Measurements from ENCODE around the gene SLC41A3.

The SLC41A3 gene

GRCh38 chr3:126052196-126053058 is 31.5 kb downstream of the SLC41A3 start:
- DNase-seq: no peak

DNA sequence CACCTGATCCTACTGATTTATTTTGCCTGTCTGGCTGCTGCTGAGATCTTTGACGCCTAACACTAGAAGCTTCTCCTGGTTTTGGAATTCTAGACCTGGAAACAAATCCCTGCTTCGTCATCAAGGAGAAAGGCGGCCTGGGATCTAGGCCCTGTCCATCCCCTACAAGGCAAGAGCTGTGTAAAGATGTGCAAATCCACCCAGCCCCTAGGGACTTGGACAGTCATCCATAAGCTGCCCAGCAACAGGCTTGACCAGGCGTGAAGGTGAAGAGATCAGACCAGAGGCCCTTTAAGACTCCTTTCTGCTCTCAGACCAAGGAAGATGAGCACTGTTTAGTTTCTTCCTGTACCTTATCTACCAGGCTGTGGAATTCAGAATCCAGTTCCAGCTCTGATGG is 32.2 kb downstream of the SLC41A3 start:
- DNase-seq: no peak

- no peak for DNase-seq
Observed at GRCh38 chr3:126051234-126051633, 32.7 kb downstream of the SLC41A3 start.

GRCh38 chr3:126050626-126051025 is 33.3 kb downstream of the SLC41A3 start:
- DNase-seq: no peak

GRCh38 chr3:126050050-126050392 is 33.9 kb downstream of the SLC41A3 start:
- DNase-seq: no peak

GRCh38 chr3:126049289-126050049 is 34.5 kb downstream of the SLC41A3 start:
- DNase-seq: no peak

DNA sequence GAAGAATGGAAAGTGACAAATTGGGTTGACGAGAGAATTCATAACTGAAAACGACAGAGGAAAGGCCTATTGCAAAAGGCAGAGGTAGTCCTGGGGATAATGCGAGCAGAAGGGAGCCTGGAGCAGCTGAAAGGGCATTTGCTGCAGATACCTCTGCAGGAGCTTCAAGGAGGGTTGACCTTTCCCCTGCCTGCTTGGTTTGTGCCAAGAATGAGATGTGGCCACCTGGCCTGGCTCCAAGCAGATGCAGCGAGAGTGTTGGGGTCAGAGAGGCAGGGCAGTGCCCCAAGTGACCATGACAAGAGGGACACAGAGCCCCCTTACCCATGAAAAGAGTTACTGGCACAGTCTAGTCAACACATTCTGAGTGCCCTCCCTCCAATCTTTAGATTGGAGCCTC is 43.5 kb downstream of the SLC41A3 start:
- DNase-seq: no peak

- DNase-seq: no peak
Observed at GRCh38 chr3:126039870-126040269, 44.1 kb downstream of the SLC41A3 start.

DNA sequence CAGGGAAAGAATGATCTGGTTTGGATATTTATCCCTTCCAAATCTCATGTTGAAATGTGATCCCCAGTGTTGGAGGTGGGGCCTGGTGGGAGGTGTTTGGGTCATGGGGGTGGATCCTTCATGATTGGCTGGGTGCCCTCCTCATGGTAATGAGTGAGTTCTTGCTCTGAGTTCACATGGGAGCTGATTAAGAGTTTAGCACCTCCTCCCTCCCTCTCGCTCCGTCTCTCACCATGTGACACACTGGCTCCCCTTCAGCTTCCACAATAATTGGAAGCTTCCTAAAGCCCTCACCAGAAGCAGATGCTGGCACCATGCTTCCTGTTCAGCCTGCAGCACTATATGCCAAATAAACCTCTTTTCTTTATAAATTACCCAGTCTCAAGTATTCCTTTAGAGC is 45.1 kb downstream of the SLC41A3 start:
- DNase-seq: peak; percentile 17

DNA sequence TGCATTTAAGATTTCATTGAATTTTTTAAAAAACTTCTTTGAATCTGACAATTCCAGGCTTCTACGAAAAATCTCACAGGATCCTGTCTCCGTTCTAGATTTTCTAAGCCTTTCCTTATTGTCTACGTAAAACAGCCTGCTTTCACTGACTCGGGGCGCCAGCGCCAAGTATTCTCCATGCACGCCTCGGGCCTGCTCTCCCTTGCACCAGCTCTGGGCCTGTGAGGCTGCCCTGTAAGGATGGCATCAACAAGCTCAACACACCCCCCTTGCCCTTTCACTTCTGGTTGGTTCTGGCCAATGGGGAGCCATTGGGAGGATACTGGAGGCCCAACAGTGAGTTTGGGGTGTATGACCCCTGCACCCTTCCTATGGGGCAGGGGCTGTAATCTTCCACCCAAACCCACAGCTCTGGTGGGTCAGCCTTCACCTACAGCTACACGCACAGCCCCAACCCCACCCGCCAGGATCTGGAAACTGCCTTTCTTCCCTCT is 47.8 kb downstream of the SLC41A3 start:
- DNase-seq: no peak

GRCh38 chr3:126035362-126036050 is 48.4 kb downstream of the SLC41A3 start:
- no peak for DNase-seq

DNA sequence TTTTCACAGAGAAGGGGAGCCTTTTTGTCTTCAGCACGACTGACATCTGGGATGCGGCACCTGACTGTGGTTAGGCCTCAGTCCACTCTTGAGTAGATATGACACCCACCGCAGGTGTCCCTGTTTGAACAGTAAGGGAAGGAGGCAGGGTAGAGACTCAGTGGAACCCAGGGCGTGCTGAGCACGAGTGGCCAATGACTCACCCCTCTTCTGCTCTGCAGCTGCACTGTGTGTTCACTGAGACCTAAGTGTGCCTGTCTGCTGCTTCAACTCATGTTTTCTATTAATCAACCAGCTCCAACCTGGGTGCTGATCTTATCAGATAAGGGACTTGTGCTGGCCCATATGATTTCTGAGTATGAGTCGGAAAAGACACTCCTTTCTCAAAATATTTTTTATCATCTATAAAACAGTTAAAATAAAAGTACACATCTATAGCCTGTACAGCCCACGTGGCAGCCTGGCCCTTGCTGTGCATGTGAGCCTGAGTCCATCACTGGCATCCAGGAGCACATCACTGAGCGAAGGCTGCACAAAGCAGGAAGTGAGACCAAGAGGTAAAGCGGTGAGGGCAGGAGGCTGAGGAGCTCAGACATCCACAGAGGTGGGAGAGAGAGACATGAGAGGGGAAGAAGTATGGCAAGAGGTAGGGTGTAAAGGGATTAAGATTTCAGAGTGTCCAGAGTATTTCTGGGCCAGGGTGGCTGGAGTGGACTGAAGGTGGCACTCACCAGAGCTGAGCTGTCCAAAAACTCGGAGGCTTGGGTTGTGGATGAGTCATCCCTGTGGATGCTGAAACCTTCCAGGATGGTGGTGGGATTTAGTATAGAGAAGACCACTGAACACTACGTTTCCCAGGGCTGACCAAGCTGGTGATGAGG is 49.2 kb downstream of the SLC41A3 start:
- no peak for DNase-seq

GRCh38 chr3:126033765-126034164 is 50.2 kb downstream of the SLC41A3 start:
- DNase-seq: no peak

DNA sequence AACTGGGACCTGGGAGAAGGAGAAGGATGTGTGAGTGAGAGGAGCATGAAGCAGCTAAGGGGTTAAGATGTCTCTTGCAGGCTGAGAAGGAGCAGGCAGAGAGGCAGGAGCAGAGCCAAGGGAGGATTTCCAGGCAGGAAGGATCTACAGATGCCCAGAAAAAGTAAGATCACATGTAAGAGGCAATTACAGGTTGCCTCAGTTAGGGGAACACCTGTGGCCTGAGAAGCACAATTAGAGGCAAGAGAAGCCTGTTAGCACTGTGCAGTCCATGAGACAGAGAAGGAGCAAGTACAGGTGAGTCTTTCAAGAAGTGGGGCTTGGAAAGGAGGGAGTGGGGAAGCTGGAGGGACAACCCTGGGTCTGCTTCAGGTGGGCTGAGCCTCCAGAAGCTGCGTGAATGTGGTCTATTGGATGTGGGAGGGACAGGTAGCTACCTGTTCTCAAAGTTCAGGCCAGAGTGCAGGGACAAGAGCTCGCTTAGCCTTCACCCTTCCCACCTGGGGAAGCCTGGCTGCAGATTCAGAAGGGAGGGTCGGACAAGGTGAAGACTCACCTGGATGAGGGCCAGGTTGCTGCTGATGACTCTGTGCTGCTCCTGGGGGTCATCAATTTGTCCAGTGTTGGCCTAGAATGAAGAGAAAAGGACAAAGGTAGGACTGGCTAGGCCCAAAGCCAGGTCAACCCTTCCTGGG is 50.7 kb downstream of the SLC41A3 start:
- DNase-seq: no peak

GRCh38 chr3:126031981-126032471 is 51.9 kb downstream of the SLC41A3 start:
- no peak for DNase-seq

DNA sequence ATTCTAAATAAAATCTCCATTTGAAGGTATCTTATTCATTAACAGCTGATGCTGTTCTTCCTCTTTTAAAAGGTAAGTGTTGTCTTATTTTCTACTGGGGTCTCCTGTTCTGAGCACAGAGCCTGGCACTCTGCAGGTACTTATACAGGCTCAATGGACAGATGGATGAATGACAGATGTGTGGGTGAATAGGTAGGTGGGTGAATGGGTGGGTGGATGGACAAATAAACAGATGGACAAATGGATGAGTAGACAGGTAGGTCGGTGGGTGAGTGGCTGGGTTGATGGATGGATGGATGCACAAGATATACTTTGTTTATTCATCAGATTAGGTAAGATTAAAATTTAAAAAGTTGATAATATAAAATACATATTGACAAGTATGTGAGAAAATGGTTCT is 53.5 kb downstream of the SLC41A3 start:
- DNase-seq: no peak

GRCh38 chr3:126029241-126029640 is 54.7 kb downstream of the SLC41A3 start:
- no peak for DNase-seq

DNA sequence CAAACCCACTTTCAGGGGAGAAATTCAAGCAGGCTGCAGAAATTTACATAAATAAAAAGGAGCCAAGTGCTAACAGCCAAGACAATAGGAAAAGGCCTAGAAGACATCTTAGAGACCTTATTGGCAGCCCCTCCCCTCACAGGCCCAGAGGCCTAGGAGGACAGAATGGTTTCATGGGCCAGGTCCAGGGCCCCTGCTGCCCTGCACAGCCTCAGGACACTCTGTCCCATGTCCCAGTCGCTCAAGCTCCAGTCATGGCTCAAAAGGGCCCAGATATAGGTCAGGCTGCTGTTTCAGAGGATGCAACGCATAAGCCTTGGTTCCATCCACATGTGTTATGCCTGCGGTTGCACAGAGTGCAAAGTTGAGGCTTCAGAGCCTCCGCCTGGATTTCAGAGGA is 55.8 kb downstream of the SLC41A3 start:
- no peak for DNase-seq

DNA sequence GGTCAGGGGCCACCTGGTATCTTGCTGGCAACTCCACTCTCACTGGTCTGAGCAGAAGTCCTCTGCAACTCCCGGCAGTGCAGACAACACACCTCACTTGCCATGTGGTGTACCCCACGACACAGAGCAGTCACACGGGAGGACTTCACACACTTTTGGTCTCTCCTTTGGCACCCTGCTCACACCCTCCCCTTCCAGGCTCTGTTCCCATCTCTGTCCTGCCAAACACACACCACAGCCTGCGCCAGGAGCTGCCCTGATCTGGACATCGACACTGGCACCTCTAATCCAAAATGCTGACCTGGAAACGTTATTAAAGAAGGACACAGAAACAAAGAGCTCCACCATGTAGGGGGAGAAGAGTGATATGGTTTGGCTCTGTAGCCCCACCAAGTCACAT is 57.2 kb downstream of the SLC41A3 start:
- DNase-seq: no peak

GRCh38 chr3:126026277-126026751 is 57.6 kb downstream of the SLC41A3 start:
- DNase-seq: no peak

DNA sequence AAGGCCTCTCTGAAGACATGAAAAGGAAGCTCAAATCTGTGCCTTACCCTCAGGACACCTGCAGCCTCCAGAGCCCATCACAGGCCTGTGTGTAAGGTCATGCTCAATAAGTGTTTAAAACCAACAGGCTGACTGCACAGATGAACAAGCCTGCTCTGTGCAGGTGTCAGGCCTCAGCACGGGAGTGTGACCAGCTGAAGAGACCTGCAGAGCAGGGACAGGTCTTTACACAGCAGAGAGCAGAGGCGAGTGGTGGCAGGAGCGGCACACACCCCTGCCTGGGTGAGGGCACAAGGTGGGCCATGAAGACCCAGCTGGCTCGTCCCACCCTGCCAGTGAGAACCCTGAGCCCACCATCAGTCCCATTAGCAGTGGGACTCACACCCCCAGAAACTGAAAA is 58.1 kb downstream of the SLC41A3 start:
- no peak for DNase-seq
